ENCODE data around the gene CAPN9.

DNA sequence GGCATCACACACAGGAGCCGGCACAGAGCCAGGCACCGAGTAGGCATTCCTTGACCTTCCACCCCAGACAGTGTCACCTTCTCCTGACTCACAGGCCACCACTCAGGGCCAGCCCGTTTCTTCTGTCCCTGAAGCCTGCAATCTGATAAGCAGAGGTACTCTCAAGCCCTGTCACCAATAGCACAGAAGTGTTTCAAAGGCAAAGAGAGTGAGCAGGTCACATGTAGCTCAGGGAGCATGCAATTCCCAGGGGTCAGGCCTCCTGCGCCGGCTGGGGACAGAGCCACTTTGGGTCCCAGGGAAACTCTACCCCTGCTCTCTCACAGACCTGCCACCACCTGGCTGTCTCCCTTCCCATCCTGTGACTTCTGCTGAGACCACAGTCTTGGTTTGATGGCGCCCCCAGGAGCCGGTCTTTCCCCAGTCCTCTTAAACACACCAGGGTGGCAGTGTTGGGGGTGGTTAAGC lies 13.2 kb downstream of the CAPN9 start:
- TF ChIP-seq GATA2 (IDR thresholded peaks at IDR 0.05; ENCODE audit: low read depth, low read length) (no peak), GATA3 (IDR thresholded peaks at IDR 0.05; ENCODE audit: low read depth, low read length) (no peak)
